Osteocyte (in vitro differentiated cells): ENCODE results near the gene HIGD1A. TPM values are rescaled to one million over a fixed set of nuclear protein-coding genes. Genes with fewer than 3 reads are reported as not detected.

Source experiments
- DNase-seq: peaks from one replicate; pipeline ENCODE4 v3.0.0; 2021; ENCODE audit warnings: mixed read lengths; ENCODE audit not compliant: unreplicated experiment; ENCODE audit errors: extremely low spot score
- H3K27ac Mint-ChIP-seq: one replicate; pipeline ENCODE4 v1.8.0; 2021; ENCODE audit warnings: mild to moderate bottlenecking, mixed read lengths; ENCODE audit not compliant: unreplicated experiment
- H3K27me3 Mint-ChIP-seq: one replicate; pipeline ENCODE4 v1.8.0; 2021; ENCODE audit warnings: mixed read lengths; ENCODE audit not compliant: unreplicated experiment
- H3K36me3 Mint-ChIP-seq: one replicate; pipeline ENCODE4 v1.8.0; 2021; ENCODE audit warnings: mixed read lengths; ENCODE audit not compliant: unreplicated experiment
- H3K4me1 Mint-ChIP-seq: one replicate; pipeline ENCODE4 v1.8.0; 2021; ENCODE audit warnings: mixed read lengths; ENCODE audit not compliant: unreplicated experiment
- H3K4me3 Mint-ChIP-seq: one replicate; pipeline ENCODE4 v1.8.0; 2021; ENCODE audit warnings: mild to moderate bottlenecking, moderate library complexity, mixed read lengths; ENCODE audit not compliant: unreplicated experiment
- H3K9me3 Mint-ChIP-seq: one replicate; pipeline ENCODE4 v1.8.0; 2021; ENCODE audit warnings: mixed read lengths; ENCODE audit not compliant: unreplicated experiment
- total RNA-seq: library from RNA; stranded (reverse); gene quantifications from 2 replicates; pipeline ENCODE4 v1.2.1, GENCODE V29; 2021
- TF ChIP-seq, protein P1 (sequence below): fragments of 200-600 bp; sonication (generic); IDR thresholded peaks from 2 replicates; pipeline ENCODE4 v1.5.0; 2021; ENCODE audit warnings: antibody characterized with exemption, mild to moderate bottlenecking, moderate library complexity

Gene HIGD1A
- total RNA-seq, 1 donor from 2014 or later, result 63.8 TPM

DNA sequence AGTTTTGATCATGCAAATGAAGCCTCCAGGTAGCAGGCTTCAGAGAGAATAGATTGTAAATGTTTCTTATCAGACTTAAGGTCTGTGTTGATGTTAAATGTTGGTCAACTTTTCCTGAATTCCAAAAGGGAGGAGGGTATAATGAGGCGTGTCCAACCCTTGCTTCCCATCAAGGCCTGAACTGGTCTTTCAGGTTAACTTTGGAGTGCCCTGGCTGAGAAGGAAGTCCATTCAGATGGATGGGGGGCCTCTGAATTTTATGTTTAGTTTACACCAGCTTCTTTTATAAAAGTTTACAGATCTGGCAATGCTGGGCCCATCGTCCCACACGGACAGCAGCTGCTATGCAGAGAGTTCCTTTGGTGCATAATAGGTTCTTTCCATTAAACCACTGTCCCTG, 40.2 kb downstream of the HIGD1A start:
- no peak for DNase-seq
- TF ChIP-seq, protein P1, sequence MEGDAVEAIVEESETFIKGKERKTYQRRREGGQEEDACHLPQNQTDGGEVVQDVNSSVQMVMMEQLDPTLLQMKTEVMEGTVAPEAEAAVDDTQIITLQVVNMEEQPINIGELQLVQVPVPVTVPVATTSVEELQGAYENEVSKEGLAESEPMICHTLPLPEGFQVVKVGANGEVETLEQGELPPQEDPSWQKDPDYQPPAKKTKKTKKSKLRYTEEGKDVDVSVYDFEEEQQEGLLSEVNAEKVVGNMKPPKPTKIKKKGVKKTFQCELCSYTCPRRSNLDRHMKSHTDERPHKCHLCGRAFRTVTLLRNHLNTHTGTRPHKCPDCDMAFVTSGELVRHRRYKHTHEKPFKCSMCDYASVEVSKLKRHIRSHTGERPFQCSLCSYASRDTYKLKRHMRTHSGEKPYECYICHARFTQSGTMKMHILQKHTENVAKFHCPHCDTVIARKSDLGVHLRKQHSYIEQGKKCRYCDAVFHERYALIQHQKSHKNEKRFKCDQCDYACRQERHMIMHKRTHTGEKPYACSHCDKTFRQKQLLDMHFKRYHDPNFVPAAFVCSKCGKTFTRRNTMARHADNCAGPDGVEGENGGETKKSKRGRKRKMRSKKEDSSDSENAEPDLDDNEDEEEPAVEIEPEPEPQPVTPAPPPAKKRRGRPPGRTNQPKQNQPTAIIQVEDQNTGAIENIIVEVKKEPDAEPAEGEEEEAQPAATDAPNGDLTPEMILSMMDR, result no peak
- Mint-ChIP-seq H3K27me3 (peaks cover 21% of the 10 kb centered on the region), H3K36me3 (no peaks in the 10 kb centered on the region), H3K9me3 (no peaks in the 10 kb centered on the region), H3K27ac (no peak overlapping the region), H3K4me1 (peaks cover 5% of the 10 kb centered on the region), H3K4me3 (no peak overlapping the region)

DNA sequence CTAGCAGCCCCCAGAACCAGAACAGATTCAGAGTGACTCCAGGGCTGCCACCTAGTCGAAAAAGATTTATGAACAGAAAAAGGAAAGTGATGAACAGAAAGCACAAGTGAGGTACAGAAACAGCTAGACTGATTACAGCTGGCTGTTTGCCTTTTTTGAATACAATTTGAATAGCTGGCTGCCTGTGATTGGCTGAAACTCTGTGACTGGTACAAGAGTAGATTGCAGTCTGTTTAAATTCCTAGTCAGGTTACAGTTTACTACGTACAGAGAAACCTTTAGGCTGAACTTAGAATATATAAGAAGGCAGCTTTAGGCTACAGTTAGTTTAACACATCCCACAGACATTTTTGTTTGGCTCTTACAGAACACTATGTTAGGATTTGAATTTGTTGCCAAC, 41.3 kb downstream of the HIGD1A start:
- no peak for DNase-seq
- TF ChIP-seq, protein P1, result no peak
- peaks cover 32% of the 10 kb centered on the region for H3K27me3 Mint-ChIP-seq
- H3K9me3 Mint-ChIP-seq, result no peaks in the 10 kb centered on the region
- H3K4me3 Mint-ChIP-seq, result no peak overlapping the region
- H3K36me3 Mint-ChIP-seq, result no peaks in the 10 kb centered on the region
- H3K4me1 Mint-ChIP-seq, result peaks cover 5% of the 10 kb centered on the region
- H3K27ac Mint-ChIP-seq, result no peak overlapping the region

DNA sequence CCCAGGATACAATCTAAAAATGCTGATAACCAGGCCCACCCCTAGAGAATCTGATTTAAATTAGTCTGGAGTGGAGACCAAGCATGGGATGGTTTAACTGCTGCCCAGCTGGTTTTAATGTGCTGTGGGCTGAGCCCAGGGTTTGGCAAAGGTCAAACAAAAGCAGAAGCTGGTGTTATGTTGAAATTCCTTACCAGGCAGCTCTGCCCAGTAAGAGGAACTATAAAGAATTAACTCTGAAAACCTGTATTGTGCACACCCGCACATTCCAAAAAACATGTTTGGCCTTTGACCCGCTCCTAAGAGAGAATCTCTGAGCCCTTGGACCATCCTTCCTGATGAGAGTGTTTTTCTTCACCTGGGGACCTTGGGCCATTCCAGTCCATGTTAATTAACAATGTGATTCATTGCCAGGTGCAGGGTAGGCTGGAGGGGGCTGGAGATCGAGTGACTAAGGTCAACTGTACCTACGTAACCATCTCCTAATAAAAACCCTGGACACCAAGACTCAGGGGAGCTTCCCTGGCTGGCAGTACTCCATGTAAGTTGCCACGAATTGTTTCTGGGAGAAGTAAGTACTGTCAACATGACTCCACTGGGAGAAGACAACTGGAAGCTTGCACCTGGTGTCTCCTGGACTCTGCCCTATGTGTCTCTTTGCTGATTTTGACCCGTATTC, 42.1 kb downstream of the HIGD1A start:
- Mint-ChIP-seq H3K9me3 (no peaks in the 10 kb centered on the region), H3K4me3 (no peak overlapping the region), H3K27me3 (peaks cover 32% of the 10 kb centered on the region), H3K36me3 (no peaks in the 10 kb centered on the region), H3K4me1 (peaks cover 5% of the 10 kb centered on the region), H3K27ac (no peak overlapping the region)
- peak; percentile 44 for DNase-seq
- TF ChIP-seq, protein P1, result no peak

DNA sequence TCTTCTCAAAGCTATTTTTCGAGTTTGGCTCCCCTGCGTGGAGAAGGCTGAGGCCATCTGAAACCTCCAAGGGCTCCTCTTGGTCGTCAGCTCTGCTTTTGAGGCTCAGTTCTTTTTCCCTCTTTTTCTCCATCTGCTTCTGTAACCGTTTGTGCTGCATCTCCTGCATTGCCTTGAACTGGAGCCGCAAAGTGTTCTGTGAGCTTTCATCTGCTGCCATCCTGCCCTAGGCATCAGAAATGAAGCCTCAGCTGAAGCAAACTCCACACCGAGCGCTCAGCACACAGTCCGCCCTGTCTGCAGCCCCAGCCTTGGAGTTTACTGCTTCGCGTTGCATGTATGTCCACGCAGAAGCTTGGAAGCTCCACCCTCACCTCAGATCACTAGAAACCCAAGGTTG, 46.2 kb downstream of the HIGD1A start:
- peaks cover 23% of the 10 kb centered on the region for H3K27me3 Mint-ChIP-seq
- no peaks in the 10 kb centered on the region for H3K36me3 Mint-ChIP-seq
- H3K4me3 Mint-ChIP-seq, result no peak overlapping the region
- TF ChIP-seq, protein P1, result no peak
- H3K9me3 Mint-ChIP-seq, result no peaks in the 10 kb centered on the region
- peaks cover 5% of the 10 kb centered on the region for H3K4me1 Mint-ChIP-seq
- no peak overlapping the region for H3K27ac Mint-ChIP-seq
- no peak for DNase-seq

DNA sequence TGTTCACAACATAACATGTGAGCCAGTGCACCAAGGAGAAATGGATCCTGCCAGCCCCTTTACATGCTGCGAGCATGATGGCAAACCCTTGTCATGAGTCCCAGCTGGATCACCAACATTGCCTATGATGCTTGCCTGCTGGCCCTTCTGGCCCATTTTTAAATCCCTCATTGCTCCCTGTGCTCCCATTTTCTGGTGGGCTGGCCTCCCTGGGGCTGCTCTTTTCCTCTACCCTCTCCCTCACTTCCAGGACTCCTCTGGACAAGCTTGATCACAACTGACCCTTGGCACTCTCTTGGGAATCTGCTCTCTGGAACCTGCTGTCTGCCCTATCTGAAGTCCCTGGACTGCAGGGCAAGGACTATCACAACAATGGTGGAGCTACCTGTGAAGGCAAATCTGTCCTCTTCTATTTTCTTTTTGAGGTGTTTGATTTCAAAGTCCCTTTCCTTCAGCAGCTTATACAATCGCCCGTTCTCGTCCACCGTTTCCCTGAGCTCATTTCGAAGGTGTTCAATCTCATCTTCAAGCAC, 47.5 kb downstream of the HIGD1A start:
- H3K27ac Mint-ChIP-seq, result no peak overlapping the region
- DNase-seq, result no peak
- no peaks in the 10 kb centered on the region for H3K36me3 Mint-ChIP-seq
- H3K9me3 Mint-ChIP-seq, result no peaks in the 10 kb centered on the region
- H3K27me3 Mint-ChIP-seq, result peaks cover 23% of the 10 kb centered on the region
- peaks cover 1% of the 10 kb centered on the region for H3K4me1 Mint-ChIP-seq
- no peak overlapping the region for H3K4me3 Mint-ChIP-seq
- TF ChIP-seq, protein P1, result no peak
